Measurements from ENCODE around the gene USP12.
"Not testable (repeated sequence)": the region's sequence is repeated elsewhere in the genome, so short reads cannot be mapped to it uniquely, and the experiment has no call there.

Gene USP12

GRCh38 chr13:27124571-27124970, 47.0 kb downstream of the USP12 start:
- in situ Hi-C loops (cut with MboI; ENCODE audit: low sequenced_read_pairs) = no loop called here

GRCh38 chr13:27123445-27123844, 48.2 kb downstream of the USP12 start:
- in situ Hi-C loops (cut with MboI; ENCODE audit: low sequenced_read_pairs) = not testable (repeated sequence)

GRCh38 chr13:27122036-27122435, 49.6 kb downstream of the USP12 start:
- in situ Hi-C loops (cut with MboI; ENCODE audit: low sequenced_read_pairs) = no loop called here

- in situ Hi-C loops (cut with MboI; ENCODE audit: low sequenced_read_pairs) = no loop called here
Measured at GRCh38 chr13:27120811-27121210, 50.8 kb downstream of the USP12 start.

- in situ Hi-C loops (cut with MboI; ENCODE audit: low sequenced_read_pairs) = no loop called here
Measured at GRCh38 chr13:27120011-27120410, 51.6 kb downstream of the USP12 start.

GRCh38 chr13:27118428-27119054, 53.1 kb downstream of the USP12 start:
- in situ Hi-C loops (cut with MboI; ENCODE audit: low sequenced_read_pairs) = no loop called here

GRCh38 chr13:27117952-27118351, 53.7 kb downstream of the USP12 start:
- in situ Hi-C loops (cut with MboI; ENCODE audit: low sequenced_read_pairs) = no loop called here

GRCh38 chr13:27117158-27117557, 54.5 kb downstream of the USP12 start:
- in situ Hi-C loops (cut with MboI; ENCODE audit: low sequenced_read_pairs) = no loop called here

GRCh38 chr13:27113436-27113835, 58.2 kb downstream of the USP12 start:
- in situ Hi-C loops (cut with MboI; ENCODE audit: low sequenced_read_pairs) = no loop called here

GRCh38 chr13:27112006-27112405, 59.6 kb downstream of the USP12 start:
- in situ Hi-C loops (cut with MboI; ENCODE audit: low sequenced_read_pairs) = no loop called here

GRCh38 chr13:27110056-27110746, 61.4 kb downstream of the USP12 start:
- in situ Hi-C loops (cut with MboI; ENCODE audit: low sequenced_read_pairs) = no loop called here

- in situ Hi-C loops (cut with MboI; ENCODE audit: low sequenced_read_pairs) = no loop called here
Measured at GRCh38 chr13:27106144-27106543, 65.5 kb downstream of the USP12 start.

- in situ Hi-C loops (cut with MboI; ENCODE audit: low sequenced_read_pairs) = no loop called here
Measured at GRCh38 chr13:27104606-27105005, 67.0 kb downstream of the USP12 start.

- in situ Hi-C loops (cut with MboI; ENCODE audit: low sequenced_read_pairs) = no loop called here
Measured at GRCh38 chr13:27101847-27102246, 69.8 kb downstream of the USP12 start.

- in situ Hi-C loops (cut with MboI; ENCODE audit: low sequenced_read_pairs) = no loop called here
Measured at GRCh38 chr13:27101289-27101688, 70.3 kb downstream of the USP12 start.

GRCh38 chr13:27097691-27098090, 73.9 kb downstream of the USP12 start:
- in situ Hi-C loops (cut with MboI; ENCODE audit: low sequenced_read_pairs) = no loop called here

GRCh38 chr13:27091451-27091850, 80.2 kb downstream of the USP12 start:
- in situ Hi-C loops (cut with MboI; ENCODE audit: low sequenced_read_pairs) = no loop called here

GRCh38 chr13:27088619-27089018, 83.0 kb downstream of the USP12 start:
- in situ Hi-C loops (cut with MboI; ENCODE audit: low sequenced_read_pairs) = no loop called here

- in situ Hi-C loops (cut with MboI; ENCODE audit: low sequenced_read_pairs) = no loop called here
Measured at GRCh38 chr13:27086599-27087265, 84.9 kb downstream of the USP12 start.

GRCh38 chr13:27083183-27083582, 88.4 kb downstream of the USP12 start:
- in situ Hi-C loops (cut with MboI; ENCODE audit: low sequenced_read_pairs) = no loop called here

- in situ Hi-C loops (cut with MboI; ENCODE audit: low sequenced_read_pairs) = no loop called here
Measured at GRCh38 chr13:27081893-27082679, 89.5 kb downstream of the USP12 start.
